GM18507 (cell line): ENCODE data around the gene NKX3-2.

ENCODE experiments used
- DNase-seq: peaks from one replicate; pipeline ENCODE4 v3.0.0; 2011; ENCODE audit warnings: low read depth; ENCODE audit not compliant: insufficient read length; ENCODE audit errors: extremely low spot score
- FAIRE-seq: peaks from 2 replicates; lab custom pipeline; 2011; peaks lifted over from hg19 to GRCh38; lab: Jason Lieb, UNC

Gene NKX3-2

GRCh38 chr4:13516315-13516860, 27.9 kb downstream of the NKX3-2 start:
- FAIRE-seq (no peak), DNase-seq (no peak)

DNA sequence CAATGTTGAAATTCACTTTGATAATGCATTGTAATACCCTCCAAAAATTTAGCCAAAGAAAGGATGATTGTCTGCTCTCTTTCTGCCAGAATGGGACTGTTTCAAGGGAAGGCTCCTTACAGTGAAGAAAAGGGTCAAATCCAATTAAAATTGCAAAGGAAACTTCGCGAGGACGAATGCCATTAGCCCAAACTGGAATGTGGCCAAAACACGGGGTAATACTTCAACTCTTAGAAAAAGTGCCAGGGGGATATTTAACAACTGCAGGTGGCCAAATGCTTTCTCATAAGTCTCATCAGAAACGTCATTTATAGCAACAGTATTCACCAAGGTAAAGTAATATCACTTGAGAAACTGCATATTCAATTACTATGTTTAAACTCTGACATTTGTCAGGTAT, 29.0 kb downstream of the NKX3-2 start:
- FAIRE-seq (no peak), DNase-seq (no peak)

DNA sequence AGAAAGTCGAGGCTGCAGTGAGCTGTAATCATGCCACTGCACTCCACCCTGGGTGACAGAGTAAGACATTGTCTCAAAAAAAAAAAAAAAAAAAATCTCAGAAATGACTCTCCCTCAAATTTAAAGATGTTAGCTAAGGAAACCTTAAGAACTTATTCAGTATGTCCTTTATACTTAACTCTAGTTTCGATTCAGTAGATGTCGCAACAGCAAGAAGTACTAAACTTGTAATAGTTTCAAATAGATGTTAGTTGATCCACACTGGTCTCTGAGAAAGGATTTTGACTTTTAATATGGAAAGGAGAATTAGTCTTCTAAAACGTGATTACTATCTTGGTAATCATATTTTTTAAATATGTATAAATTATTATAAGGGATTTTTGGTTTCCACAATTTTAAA, 29.6 kb downstream of the NKX3-2 start:
- no peak for DNase-seq
- FAIRE-seq, result no peak

DNA sequence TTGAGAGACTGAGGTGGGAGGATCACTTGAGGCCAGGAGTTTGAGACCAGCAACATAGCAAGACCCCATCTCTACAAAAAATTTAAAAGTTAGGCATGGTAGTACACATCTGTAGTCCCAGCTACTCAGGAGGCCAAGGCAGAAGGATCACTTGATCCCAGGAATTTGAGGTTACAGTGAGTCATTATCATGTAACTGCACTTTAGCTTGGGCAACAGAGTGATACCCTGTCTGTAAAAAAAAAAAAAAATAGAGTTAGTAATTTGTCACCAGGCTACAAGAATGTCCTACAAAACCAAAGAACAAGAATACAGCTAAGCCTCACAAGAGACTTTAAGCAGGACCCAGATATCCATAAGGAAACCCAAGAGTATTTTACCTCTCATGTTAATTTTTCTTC, 33.2 kb downstream of the NKX3-2 start:
- DNase-seq (no peak), FAIRE-seq (no peak)

- FAIRE-seq (no peak), DNase-seq (no peak)
Observed at GRCh38 chr4:13509442-13509841, 34.9 kb downstream of the NKX3-2 start.

DNA sequence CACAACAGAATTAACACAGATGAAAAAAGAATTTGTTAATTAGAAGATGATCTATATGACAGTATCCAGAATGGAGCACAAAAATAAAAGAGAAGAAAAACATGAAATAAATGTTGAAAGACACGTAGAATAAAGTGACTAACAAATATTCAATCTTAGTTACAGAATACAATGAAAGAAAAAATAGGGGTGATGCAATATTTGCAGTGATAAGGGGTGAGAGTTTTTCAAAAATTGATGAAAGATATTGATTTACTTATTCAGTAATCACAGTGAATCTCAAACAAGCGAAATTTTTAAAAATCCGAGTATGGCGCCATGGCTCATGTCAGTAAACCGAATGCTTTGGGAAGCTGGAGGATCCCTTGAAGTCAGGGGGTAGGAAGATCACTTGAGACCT, 39.9 kb downstream of the NKX3-2 start:
- no peak for FAIRE-seq
- no peak for DNase-seq

- FAIRE-seq (no peak), DNase-seq (no peak)
Observed at GRCh38 chr4:13498469-13498868, 45.8 kb downstream of the NKX3-2 start.

DNA sequence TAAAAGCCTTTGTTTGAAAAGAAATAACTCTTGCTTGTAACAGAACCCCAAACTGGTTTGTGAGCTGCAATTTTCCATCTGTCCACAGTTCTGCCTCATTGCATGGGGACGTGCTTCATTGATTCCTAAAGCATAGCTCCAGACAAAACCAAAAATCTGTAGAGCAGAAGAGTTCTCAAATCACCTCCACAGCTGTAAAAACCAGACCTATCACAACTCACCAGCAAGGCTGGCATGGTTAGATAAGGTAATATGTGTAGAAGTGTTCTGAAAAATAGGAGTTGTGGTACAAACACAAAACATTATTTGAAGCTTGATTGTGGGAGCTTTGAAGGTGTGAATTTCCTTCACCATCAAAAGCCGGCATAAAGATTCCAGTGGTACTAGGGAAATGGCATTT, 47.7 kb downstream of the NKX3-2 start:
- FAIRE-seq, result no peak
- no peak for DNase-seq

DNA sequence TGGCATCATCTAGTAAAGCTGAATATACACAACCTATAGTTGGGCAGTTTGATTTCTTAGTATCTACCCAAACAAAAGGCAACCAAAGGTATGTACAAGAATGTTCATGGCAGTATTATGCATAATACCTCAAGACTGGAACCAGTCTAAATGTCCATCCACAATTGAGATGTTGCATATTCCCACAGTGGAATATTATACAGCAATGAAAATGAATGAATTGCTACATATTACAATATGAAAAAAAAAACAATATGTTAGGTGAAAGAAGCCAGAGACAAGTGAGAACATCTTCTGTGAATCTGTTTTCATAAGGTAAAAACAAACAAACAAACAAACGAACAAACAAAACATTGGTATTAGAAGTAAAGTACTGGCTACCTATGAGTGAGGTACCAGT, 48.6 kb downstream of the NKX3-2 start:
- FAIRE-seq (no peak), DNase-seq (no peak)

GRCh38 chr4:13493793-13494192, 50.5 kb downstream of the NKX3-2 start:
- DNase-seq, result no peak
- no peak for FAIRE-seq

GRCh38 chr4:13492747-13493146, 51.6 kb downstream of the NKX3-2 start:
- FAIRE-seq (no peak), DNase-seq (no peak)
